HG02884 (cell line): ENCODE measurements around the gene B3GAT2.
A peak's percentile ranks its signal among the peaks of the same experiment; 100 is the strongest.

Source experiments
- ATAC-seq: cut with Tn5 transposase; IDR thresholded peaks from one replicate; pipeline ENCODE4 v1.9.1; 2021; ENCODE audit warnings: mild to moderate bottlenecking, moderate library complexity; ENCODE audit not compliant: unreplicated experiment

The B3GAT2 gene

GRCh38 chr6:70844301-70844700 lies 112.6 kb downstream of the B3GAT2 start:
- no peak for ATAC-seq

- no peak for ATAC-seq
These were observed 113.4 kb downstream of the B3GAT2 start for GRCh38 chr6:70843328-70843918.

GRCh38 chr6:70842541-70842940 lies 114.3 kb downstream of the B3GAT2 start:
- ATAC-seq: no peak

- ATAC-seq: no peak
These were observed 115.7 kb downstream of the B3GAT2 start for GRCh38 chr6:70841112-70841511.

- peak; percentile 69 for ATAC-seq
These were observed 117.3 kb downstream of the B3GAT2 start for GRCh38 chr6:70839286-70840266.

- ATAC-seq: no peak
These were observed 118.0 kb downstream of the B3GAT2 start for GRCh38 chr6:70838907-70839285.

- no peak for ATAC-seq
These were observed 122.3 kb downstream of the B3GAT2 start for GRCh38 chr6:70834520-70834919.

- no peak for ATAC-seq
These were observed 125.4 kb downstream of the B3GAT2 start for GRCh38 chr6:70831427-70831826.

GRCh38 chr6:70823651-70824050 lies 133.2 kb downstream of the B3GAT2 start:
- ATAC-seq: no peak

- no peak for ATAC-seq
These were observed 135.1 kb downstream of the B3GAT2 start for GRCh38 chr6:70821751-70822150.

GRCh38 chr6:70820778-70821177 lies 136.1 kb downstream of the B3GAT2 start:
- ATAC-seq: no peak

- ATAC-seq: no peak
These were observed 137.2 kb downstream of the B3GAT2 start for GRCh38 chr6:70819646-70820045.

- no peak for ATAC-seq
These were observed 143.0 kb downstream of the B3GAT2 start for GRCh38 chr6:70813885-70814284.

GRCh38 chr6:70811788-70812187 lies 145.1 kb downstream of the B3GAT2 start:
- ATAC-seq: no peak
